Activated CD4-positive, alpha-beta T cell treated with anti-CD3 and anti-CD28 coated beads for 1 hour (primary cell): ENCODE measurements around the gene STYXL1.
A peak's percentile ranks its signal among the peaks of the same experiment; 100 is the strongest.
"Not testable (repeated sequence)": the region's sequence is repeated elsewhere in the genome, so short reads cannot be mapped to it uniquely, and the experiment has no call there.

Experiments
- DNase-seq: peaks from one replicate; pipeline ENCODE4 v3.0.0-alpha.2; 2020

Gene STYXL1

DNA sequence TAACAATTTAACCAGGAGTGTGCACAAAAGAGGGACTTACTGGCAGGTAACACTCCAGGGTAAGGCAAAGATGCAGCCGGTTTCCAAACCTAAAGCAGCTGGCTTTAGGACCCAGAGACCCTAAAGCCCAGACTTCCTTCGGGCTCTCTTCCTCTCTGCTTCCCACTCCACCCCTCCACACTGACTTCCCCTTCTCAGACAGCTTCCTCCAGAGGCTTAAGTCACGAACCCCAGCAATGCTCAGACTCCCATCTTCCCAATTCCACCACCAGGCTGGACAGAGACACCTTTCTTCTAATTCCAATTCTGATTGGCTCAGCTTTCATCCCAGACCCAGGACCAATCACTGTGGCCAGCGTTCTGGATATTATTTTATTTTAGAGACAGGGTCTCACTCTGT lies 24.8 kb downstream of the STYXL1 start:
- DNase-seq = no peak

- DNase-seq = no peak
These were observed 25.6 kb downstream of the STYXL1 start for GRCh38 chr7:76022026-76022780.

DNA sequence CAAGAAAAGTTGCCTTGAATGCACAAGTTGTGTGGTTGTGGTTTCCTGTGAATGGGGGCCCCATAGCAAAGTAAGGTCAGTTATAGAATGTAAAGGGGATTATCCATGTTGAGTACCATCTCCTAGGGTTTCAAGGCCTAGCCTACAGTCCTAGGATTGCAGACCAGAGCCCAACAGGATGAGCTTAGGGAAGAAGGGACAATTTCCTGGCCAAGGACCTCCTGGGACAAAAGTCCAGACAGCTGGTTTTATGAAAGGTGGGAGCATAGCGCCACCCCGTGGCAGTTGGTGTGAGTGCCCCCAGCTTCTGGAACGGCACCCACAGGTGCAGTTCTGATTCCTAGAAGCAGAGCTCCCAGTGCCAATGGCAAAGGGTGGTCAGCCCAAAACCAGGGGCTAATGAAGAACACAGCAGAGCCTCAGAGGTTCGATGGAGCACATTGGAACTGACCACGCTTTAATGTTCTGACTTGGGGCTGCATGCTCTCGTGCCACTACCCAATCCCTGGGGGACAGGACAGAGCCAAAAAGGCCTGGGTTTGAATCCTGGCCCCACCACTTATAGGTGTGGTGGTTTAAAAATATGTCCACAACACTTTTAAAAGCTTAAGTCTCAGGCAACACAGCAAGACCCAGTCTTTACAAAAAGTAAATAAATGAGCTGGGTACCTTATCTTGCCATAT lies 27.6 kb downstream of the STYXL1 start:
- peak; percentile 52 for DNase-seq

DNA sequence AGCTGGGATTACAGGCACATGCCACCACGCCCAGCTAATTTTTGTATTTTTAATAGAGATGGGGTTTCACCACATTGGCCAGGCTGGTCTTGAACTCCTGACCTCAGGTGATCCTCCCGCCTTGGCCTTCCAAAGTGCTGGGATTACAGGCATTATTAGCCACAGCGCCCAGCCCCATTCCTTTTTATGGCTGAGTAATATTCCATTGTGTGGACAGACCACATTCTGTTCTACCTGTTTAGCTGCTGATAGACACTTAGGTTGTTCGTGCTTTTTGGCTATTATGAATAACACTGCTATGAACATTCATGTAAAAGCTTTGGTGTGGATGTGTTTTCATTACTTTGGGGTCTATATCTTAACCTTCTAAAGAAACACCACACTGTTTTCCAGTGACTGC lies 29.3 kb downstream of the STYXL1 start:
- not testable (repeated sequence) for DNase-seq

DNA sequence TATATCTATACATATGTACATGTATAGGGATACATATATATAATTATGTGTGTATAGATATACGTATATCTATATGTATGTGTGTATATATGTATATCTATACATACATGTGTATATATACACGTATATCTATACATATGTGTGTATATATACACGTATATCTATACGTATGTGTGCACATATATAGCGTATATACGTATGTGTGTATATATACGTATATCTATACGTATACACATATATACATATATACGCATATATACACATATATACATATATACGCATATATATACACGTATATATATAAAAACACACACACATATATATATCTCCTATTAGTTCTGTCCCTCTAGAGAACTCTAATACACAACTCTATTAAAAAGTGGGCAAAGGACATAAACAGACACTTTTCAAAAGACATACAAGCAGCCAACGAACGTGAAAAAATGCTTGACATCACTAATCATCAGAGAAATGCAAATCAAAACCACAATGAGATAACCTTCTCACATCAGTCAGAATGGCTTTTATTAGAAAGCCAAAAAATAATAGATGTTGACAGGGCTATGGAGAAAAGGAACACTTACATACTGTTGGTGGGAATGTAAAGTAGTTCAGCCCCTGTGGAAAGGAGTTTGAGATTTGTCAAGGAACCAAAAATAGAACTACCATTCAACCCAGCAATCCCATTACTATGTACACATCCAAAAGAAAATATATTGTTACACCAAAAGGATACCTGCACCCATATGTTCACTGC lies 31.4 kb downstream of the STYXL1 start:
- no peak for DNase-seq

DNA sequence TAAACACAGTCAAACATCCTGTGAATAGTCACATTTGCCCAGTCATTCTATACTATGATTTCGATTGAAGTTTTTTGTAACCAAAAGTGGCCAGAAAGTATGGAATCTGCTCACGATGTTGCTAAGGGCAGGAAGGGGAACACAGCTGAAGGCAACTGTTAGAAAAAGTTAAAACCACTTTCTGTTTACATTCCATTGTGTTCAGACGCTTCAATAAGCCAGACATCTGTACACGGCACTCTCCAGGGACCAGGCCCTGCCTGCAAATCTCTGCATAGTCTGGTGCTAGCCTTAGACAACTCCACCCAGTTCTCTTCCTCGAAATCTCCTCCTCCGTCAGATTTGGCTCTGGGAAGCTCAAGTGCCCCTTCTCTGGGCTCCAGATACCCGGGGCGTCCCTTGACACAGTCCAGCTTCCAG lies 36.3 kb downstream of the STYXL1 start:
- no peak for DNase-seq

GRCh38 chr7:76009672-76010600 lies 37.9 kb downstream of the STYXL1 start:
- DNase-seq = no peak

GRCh38 chr7:76008156-76008687 lies 39.6 kb downstream of the STYXL1 start:
- no peak for DNase-seq

DNA sequence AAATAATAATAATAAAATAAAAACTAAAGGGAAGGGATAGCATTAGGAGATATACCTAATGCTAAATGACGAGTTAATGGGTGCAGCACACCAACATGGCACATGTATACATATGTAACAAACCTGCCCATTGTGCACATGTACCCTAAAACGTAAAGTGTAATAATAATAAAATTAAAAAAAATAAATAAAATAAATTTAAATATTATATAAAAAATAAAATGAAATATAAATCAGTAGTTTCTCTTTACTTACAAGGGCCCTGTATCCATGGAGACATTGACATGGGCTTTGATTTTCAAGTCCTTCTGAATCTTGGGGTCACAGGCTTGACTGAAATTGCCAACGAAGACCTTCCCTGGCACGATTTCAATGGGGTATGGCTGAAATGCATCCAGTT lies 42.8 kb downstream of the STYXL1 start:
- DNase-seq = not testable (repeated sequence)

- DNase-seq = no peak
These were observed 44.4 kb downstream of the STYXL1 start for GRCh38 chr7:76003351-76003750.

DNA sequence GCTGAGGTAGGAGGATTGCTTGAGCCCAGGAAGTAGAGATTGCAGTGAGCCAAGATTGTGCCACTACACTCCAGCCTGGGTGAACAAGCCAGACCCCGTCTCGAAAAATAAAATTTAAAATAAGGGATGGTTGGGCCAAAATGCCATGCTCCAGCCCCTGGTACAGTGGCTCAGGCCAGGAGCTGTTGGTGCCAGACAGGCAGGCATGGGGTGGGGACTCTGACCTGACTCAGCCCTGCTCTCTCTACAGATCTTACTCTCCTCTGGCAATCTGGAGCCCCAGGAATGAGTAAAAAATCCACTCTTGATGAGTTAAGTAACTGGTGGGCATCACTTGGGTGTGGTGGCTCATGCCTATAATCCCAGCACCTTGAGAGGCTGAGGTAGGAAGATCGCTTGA lies 45.0 kb downstream of the STYXL1 start:
- DNase-seq = no peak

GRCh38 chr7:76002139-76002538 lies 45.7 kb downstream of the STYXL1 start:
- no peak for DNase-seq

DNA sequence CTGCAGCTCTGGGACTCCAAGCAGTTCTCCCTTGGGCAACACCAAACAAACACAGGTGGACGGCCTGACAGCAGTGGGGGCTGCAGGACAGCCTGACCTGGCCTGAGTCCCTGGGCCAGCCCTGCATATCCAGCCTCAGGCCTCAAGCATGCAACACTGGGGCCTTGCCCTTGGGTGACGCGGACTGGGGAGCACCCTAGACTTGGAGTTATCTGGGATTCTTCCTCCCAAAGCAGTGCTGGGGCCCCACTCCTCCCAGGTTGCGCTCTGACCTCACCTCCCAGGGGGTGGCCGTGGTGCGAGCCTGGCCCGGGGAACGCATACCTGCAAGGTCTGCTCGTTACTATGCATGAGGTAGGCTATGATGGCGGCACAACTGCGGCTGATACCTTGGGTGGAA lies 47.2 kb downstream of the STYXL1 start:
- no peak for DNase-seq

DNA sequence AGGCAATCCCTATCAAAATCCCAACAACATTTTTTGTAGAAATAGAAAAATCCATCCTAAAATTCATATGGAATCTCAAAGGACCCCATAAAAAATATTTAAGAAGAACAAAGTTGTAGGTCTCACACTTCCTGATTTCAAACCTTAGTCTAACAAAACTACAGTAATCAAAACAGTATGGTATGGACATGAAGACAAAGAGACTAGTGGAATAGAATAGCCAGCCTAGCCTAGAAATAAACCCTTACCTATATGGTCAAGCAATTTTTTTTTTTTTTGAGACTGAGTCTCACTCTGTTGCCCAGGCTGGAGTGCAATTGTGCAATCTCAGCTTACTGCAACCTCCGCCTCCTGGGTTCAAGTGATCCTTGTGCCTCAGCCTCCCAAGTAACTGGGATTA lies 49.8 kb downstream of the STYXL1 start:
- no peak for DNase-seq

- DNase-seq = no peak
These were observed 51.3 kb downstream of the STYXL1 start for GRCh38 chr7:75996476-75996875.

GRCh38 chr7:75995996-75996395 lies 51.8 kb downstream of the STYXL1 start:
- no peak for DNase-seq

DNA sequence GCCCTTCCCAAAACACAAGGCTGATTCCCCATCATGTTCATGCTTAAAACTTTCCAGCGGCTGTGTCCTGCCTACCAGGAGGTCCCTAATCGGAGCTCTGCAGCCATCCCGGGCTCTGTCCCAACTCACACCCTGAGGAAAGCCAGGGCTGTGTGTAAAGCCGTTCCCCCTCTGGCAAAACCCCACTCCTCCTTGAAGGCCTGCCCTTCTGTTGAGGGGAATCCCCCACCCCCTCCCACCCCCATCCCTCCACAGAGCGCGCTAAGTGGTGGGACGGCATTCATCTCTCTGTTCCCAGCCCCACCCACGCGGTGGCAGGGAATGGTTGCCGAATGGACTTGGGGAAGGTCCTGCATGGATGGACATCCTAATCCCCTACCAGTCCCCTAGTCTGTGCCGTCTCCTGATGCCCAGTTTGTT lies 52.7 kb downstream of the STYXL1 start:
- DNase-seq = no peak

DNA sequence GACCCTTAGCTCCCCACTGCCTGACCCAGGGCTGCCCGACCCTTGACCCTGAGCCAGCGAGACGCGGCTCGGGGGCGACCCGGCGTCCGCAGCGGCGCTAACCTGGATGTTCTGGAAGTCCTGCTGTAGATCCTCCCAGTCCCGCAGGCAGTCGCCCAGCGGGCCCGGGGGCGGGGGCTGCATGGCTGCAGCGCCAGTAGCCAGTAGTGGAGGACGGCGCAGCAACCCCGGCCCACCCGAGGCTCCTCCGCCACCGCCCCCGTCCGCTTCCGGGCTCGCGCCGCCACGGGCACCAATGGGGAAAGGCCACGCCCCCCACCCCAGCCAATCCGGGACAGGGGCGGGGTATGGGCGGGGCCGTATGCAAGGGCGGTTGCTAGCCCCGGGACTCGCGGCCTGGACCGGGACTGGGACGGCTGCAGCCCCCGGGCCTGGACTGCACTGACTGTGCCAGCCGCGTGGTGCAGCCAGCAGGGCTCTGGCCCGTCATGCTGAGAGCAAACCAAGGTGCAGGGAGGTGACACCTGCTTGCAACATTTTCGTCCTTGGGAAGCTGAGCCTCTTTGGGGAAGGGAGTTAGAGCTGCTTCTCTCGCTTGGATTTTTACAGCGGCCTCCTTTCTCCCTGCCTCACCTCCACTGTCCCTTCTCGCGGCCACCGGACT lies 53.3 kb downstream of the STYXL1 start, which contains the start of gene TMEM120A:
TSS of gene TMEM120A (minus strand) at position 208 of the 664 bp plus-strand sequence. CDS start at position 183, 25 bp downstream.
- peak; percentile 88 for DNase-seq

GRCh38 chr7:75993689-75994387 lies 54.0 kb downstream of the STYXL1 start:
- DNase-seq = no peak

GRCh38 chr7:75992083-75992755 lies 55.6 kb downstream of the STYXL1 start:
- DNase-seq = no peak
